GM12801 (cell line): ENCODE results near the gene EHD3.

Experiments used
- TF ChIP-seq, protein P1 (sequence below): IDR thresholded peaks from one replicate; pipeline ENCODE4 v1.5.1; 2011; ENCODE audit warnings: control low read depth; ENCODE audit not compliant: insufficient read length; ENCODE audit errors: extremely low read depth

The EHD3 gene

DNA sequence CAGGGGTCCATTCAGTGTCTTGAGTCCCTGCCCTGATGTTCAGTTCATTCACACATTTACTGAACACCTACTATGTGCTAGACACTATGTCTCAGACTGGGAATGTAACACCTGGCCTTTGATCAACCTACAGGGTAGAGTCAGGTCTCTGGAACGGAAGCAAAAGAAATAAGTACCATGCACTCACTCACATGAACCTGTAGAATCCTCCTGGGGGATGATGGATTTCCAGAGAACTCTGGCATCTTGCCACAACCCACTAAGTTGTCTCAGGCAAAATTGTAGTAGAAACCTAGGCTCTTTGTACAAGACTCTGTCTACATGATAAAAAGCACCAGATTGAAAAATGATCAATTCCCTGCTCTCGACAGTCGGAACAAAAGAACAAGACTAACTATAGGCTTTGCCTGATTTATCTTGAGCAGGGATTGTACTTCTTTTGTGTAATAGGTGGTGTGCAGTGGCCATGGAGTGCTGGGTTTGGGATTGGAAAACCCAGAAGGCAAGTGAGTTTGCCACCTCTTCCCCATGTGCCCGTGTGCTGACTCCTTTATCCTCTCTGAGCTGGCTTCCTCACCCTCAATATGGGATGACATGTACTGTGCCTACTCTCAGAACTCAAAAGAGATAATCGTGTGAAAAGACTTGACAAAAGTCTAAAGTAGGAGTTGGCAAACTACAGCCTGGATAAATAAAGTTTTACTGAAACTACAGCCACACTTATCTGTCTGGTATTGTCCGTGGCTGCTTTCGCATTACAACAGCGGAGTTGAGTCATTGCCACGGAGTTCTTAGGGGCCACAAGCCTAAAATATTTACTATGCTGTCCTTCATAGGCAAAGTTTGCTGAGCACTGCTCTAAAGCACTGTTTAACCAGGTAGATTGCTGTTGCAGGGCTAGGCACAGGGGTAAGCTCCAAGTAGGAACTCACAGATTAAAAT, 21.0 kb upstream of the EHD3 start:
- TF ChIP-seq, protein P1, sequence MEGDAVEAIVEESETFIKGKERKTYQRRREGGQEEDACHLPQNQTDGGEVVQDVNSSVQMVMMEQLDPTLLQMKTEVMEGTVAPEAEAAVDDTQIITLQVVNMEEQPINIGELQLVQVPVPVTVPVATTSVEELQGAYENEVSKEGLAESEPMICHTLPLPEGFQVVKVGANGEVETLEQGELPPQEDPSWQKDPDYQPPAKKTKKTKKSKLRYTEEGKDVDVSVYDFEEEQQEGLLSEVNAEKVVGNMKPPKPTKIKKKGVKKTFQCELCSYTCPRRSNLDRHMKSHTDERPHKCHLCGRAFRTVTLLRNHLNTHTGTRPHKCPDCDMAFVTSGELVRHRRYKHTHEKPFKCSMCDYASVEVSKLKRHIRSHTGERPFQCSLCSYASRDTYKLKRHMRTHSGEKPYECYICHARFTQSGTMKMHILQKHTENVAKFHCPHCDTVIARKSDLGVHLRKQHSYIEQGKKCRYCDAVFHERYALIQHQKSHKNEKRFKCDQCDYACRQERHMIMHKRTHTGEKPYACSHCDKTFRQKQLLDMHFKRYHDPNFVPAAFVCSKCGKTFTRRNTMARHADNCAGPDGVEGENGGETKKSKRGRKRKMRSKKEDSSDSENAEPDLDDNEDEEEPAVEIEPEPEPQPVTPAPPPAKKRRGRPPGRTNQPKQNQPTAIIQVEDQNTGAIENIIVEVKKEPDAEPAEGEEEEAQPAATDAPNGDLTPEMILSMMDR = no peak

DNA sequence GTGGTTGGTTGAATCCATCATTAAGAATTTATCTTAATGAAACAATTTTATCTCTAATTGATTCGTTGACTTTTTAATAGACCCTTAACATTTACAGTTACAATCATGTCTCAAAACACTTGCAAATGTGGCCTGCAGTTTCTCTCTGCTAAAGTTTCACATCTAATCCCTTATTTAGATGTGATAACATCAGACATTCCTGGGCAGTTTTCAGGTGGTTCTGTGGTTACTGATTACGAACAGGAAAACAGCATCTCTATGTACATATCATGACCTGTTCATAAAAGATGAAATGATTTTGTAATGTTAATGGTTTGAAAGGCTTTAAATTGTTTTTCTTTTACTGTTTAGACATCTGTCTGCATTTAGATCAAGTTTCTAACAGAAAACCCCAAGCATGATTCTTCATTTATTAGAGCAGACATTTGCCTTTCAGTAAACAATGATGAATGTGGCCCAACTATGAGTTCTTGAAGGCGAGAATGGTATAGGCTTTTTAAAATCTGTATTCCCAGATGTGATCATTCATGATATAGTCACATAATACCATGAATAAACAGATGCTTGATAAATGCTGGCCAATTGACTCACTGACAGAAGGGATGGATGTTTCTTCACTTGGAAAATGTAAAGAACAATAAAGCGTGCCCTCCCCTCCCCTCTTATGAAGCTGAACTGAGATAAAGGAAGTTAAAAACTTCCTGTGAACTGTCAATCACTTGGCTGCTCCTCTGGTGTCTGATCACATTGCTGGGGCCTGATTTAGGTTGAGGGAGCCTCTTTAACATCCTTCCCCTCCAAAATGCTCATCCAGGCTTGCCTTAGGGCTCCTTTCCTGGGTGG, 20.1 kb upstream of the EHD3 start:
- TF ChIP-seq, protein P1 = no peak

DNA sequence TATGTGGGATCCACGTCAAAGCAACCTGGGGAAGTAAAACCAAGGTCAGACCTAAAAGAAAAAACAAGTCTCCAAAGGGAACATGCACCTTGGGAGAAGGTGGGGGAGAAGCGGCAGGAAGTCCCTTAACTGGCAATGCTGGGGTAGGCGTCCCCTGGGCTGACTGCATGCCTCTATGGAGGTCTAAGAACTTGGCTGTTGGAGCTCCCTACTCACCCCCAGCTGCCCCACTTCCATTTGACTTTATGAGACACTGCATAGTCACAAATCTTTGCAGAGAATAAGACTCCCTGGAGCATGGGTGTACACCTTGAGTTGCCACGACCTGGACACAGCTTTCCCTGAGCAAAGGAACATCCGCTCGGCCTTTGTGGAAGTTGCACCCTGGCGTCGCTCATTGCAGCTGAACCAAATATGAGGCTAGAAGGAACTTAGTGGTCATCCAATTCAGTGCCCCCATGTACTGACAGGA, 19.5 kb upstream of the EHD3 start:
- TF ChIP-seq, protein P1 = no peak

DNA sequence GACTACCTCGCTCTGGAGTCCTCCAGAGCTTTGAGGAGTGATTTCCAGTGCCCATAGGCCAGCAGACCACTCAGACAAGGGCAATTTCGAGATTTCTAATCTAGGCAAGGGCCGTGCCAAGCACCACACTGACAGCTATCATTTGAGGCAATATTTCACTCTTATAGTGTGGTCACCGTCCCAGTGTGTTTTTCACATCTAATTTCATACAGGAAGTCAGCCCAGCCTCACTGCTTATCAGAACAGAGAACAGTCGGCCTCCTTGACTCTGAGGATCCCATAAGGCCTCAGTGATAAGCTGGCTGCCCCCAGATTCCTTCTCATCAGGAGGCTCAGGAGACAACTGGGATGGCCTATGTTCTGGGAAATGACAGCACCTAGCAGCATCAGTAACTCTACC, 17.2 kb upstream of the EHD3 start:
- TF ChIP-seq, protein P1 = no peak

DNA sequence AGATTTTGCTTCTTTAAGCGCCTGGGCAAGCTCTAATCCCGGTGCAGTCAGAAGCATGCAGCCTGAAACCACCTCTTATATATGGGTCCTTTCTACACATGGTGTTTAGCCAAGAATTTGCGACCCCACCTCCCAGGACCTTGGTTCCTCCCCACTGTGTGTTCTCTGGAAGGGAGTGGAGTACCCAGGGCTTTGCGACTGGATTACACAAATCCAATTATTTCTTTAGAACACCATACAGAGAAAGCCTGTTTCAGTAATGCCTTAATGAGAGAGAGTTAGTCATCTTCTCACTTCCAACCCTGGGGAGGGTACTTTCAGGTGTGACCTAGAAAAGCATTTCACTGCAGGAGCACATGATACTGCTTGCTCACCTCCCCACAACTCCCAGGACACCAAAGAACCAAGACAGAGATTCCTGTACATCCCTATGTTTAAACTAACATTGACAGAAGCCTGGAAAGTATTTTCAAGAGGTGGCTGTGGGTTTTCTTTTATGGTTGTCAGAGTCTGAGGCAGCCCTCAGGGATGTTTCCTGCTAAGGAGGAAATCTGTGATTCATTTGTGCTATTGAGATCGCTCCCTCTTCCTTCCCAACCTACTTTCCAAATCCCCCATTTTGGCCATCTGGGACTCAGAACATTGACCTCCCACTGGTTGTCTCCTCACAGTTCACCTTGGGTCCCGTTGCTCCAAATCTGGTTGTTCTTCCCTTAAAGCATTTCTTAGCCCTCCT, 16.3 kb upstream of the EHD3 start, which contains the start of gene CAPN14:
TSS of gene CAPN14 (minus strand) at position 51 of the 736 bp plus-strand sequence. CDS start 12,068 bp downstream, outside the sequence.
- TF ChIP-seq, protein P1 = no peak

DNA sequence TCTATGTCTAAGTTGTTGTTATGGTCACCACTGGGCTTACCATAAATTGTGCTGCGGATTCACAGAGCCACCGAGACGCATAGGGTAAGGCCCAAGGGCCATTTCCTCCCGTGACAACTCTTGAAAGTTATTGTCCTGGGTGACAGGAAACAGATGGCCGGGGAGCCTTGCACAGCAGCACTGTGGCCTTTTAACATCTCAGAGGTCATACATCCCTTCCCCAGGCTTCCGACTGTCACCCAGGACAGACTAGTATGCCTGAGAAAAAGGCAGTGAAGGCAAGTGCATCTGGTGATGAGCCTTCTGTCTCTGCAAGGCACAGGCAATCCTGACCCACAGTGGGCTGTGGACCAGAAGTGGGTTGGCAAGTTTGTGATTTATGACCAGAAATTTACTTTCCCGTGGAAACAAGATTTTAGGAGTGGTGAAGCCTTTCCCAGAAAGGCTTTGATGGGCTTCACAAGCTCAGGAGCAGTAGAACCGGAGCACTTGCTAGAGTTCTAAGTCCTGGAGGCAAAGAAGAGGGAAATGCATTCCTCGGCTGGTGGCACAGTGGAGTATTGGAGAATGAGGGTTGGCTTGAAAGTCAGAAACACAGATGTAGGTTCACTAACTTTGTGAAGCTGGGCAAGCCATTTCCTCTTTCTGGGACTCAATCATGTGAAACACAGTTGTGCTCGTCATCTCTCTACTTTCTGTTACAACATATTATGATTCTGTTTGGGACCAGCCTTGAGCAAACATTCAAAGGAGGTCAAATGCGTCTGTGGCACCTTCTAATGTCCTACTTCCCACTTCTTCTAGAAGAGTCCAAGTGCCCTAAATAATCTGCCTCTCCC, 14.6 kb upstream of the EHD3 start:
- TF ChIP-seq, protein P1 = no peak
